ENCODE results near the gene SERPINE2. TPM values are rescaled to one million over a fixed set of nuclear protein-coding genes. Genes with fewer than 3 reads are reported as not detected.

Gene SERPINE2
- total and polyA plus RNA-seq, 2 donors (not counting 3 experiments of a cell fraction or from before 2014, with no cell fraction given) = 4.0 to 8.8 TPM

GRCh38 chr2:224009605-224010315, 29.3 kb downstream of the SERPINE2 start:
- Histone ChIP-seq H4K20me1 (replicated peaks; ENCODE audit: control insufficient read depth, extremely low read depth, insufficient read depth, low read length) (no peaks in the 10 kb centered on the region), H2AFZ (ENCODE audit: low read depth, low read length) (peak overlapping the region; percentile 53), H3K36me3 (ENCODE audit: control insufficient read depth in 2 of 2, extremely low read depth in 1 of 2, insufficient read depth in 2 of 2, low read length in 2 of 2) (no peaks in the 10 kb centered on the region), H3K9me3 (replicated peaks; ENCODE audit: control insufficient read depth, insufficient read depth, low read length) (no peaks in the 10 kb centered on the region), H3K9me1 (replicated peaks; ENCODE audit: control insufficient read depth, extremely low read depth, insufficient read depth, low read length) (no peaks in the 10 kb centered on the region), H3K4me3 (replicated peaks in 1 of 3; ENCODE audit: insufficient read depth in 1 of 3, low read depth in 1 of 3, low read length in 3 of 3) (no peak overlapping the region), H3K27me3 (ENCODE audit: control insufficient read depth in 2 of 2, insufficient read depth in 2 of 2, low read length in 2 of 2) (no peaks in the 10 kb centered on the region), H3K4me2 (ENCODE audit: insufficient read depth, low read length) (no peak overlapping the region), H3K4me1 (ENCODE audit: control insufficient read depth, extremely low read depth, insufficient read depth, low read length) (peaks cover 8% of the 10 kb centered on the region), H3K79me2 (ENCODE audit: control insufficient read depth, insufficient read depth, low read length) (no peaks in the 10 kb centered on the region), H3K9ac (replicated peaks; ENCODE audit: extremely low read depth, insufficient read depth, low read length) (no peak overlapping the region), H3K27ac (ENCODE audit: insufficient read depth, low read depth, low read length) (no peak overlapping the region)
- dilution Hi-C loops (cut with MboI; ENCODE audit: extremely low pct_ligation_motif_present, low sequenced_read_pairs) (loop anchor here (25.0 kb wide), 1 partner anchor 278 kb away; no protein-coding TSS in a partner anchor), intact Hi-C loops (cut with micrococcal nuclease) (no loop called here)
- ChIA-PET POLR2A (no interaction called here), CTCF (interaction anchor here (0.8 to 6.8 kb wide), 5 partner anchors 11 to 25 kb away, joined by 3 to 73 read pairs (median 3); no protein-coding TSS in a partner anchor)
- BruUV-seq (replicated peaks) = no TSS peak
- TF ChIP-seq, protein P1, sequence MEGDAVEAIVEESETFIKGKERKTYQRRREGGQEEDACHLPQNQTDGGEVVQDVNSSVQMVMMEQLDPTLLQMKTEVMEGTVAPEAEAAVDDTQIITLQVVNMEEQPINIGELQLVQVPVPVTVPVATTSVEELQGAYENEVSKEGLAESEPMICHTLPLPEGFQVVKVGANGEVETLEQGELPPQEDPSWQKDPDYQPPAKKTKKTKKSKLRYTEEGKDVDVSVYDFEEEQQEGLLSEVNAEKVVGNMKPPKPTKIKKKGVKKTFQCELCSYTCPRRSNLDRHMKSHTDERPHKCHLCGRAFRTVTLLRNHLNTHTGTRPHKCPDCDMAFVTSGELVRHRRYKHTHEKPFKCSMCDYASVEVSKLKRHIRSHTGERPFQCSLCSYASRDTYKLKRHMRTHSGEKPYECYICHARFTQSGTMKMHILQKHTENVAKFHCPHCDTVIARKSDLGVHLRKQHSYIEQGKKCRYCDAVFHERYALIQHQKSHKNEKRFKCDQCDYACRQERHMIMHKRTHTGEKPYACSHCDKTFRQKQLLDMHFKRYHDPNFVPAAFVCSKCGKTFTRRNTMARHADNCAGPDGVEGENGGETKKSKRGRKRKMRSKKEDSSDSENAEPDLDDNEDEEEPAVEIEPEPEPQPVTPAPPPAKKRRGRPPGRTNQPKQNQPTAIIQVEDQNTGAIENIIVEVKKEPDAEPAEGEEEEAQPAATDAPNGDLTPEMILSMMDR (IDR thresholded peaks at IDR 0.05; ENCODE audit: extremely low read depth in 1 of 2, insufficient read depth in 1 of 2, low read depth in 1 of 2, low read length in 2 of 2) = no peak
- TF ChIP-seq FOS (IDR thresholded peaks at IDR 0.05; ENCODE audit: borderline replicate concordance, insufficient read depth, low read length) (no peak), POLR2A (IDR thresholded peaks at IDR 0.05; ENCODE audit: low read depth, low read length) (no peak), POLR2AphosphoS5 (IDR thresholded peaks at IDR 0.05; ENCODE audit: insufficient read depth, low read depth, low read length) (no peak), JUN (IDR thresholded peaks at IDR 0.05; ENCODE audit: borderline replicate concordance, insufficient read depth, insufficient read length, low read depth) (no peak), EZH2 (IDR thresholded peaks at IDR 0.05; ENCODE audit: borderline replicate concordance, low read depth, low read length, severe bottlenecking) (no peak)
- DNase-seq (ENCODE audit: low read depth, low spot score) (peak; percentile 6), FAIRE-seq (peak; percentile 42)

Data from endothelial cell of umbilical vein (primary cell).